ENCODE results near the gene PFKFB2. TPM values are rescaled to one million over a fixed set of nuclear protein-coding genes. Genes with fewer than 3 reads are reported as not detected.

PFKFB2 gene
- polyA plus RNA-seq, 4 donors: 20.0 to 38.5 (median 25.8) TPM

DNA sequence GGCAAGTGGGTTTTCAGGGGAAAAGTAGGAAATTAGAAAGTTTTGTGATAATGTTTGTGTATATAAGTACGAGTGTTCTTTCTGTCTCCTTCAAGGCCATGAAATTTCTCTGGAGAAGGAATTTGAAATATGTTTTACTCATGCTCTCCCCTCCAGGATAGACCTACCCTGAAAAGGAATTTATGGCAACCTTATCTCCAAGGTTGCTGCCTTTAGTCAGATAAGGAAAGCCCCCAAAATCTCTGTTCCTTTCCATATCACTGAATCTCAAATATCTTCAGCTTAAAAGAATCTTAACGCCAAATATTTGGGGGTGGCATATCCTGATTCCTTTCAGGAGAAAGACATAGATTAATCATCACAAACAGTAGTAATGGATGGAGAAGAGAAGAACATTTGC lies 35.1 kb downstream of the PFKFB2 start:
- WGBS, 3 donors: 59 to 84% (median 77%) methylated on average over 2 of the region's 2 CpGs
- H3K4me1 ChIP-seq (ENCODE audit: control insufficient read depth in 3 of 3, insufficient read depth in 2 of 3, low read depth in 1 of 3, low read length in 2 of 3): peaks cover 3 to 14% (median 4%) of the 10 kb centered on the region in 3 donors
- H3K36me3 ChIP-seq (ENCODE audit: control insufficient read depth in 3 of 3, insufficient read depth in 2 of 3, low read depth in 1 of 3, low read length in 3 of 3): no peaks in the 10 kb centered on the region
- H3K27ac ChIP-seq (ENCODE audit: low read depth in 1 of 3, low read length in 2 of 3): no peak overlapping the region
- peak in 1 of 2 donors; percentile 24 for DNase-seq
- H3K4me3 ChIP-seq (ENCODE audit: low read depth in 1 of 3, low read length in 3 of 3): no peak overlapping the region
- no peaks in the 10 kb centered on the region for H3K27me3 ChIP-seq (ENCODE audit: control insufficient read depth in 3 of 3, insufficient read depth in 3 of 3, low read length in 3 of 3)
- FAIRE-seq: no peak
- no peaks in the 10 kb centered on the region for H3K9me3 ChIP-seq (ENCODE audit: control insufficient read depth in 2 of 2, insufficient read depth in 1 of 2, low read depth in 1 of 2, low read length in 1 of 2)

- no peak for FAIRE-seq
- H3K9me3 ChIP-seq (ENCODE audit: control insufficient read depth in 2 of 2, insufficient read depth in 1 of 2, low read depth in 1 of 2, low read length in 1 of 2): no peaks in the 10 kb centered on the region
- no peaks in the 10 kb centered on the region for H3K27me3 ChIP-seq (ENCODE audit: control insufficient read depth in 3 of 3, insufficient read depth in 3 of 3, low read length in 3 of 3)
- no peak within 1 kb of the TSS for H3K4me3 ChIP-seq (ENCODE audit: low read depth in 1 of 3, low read length in 3 of 3)
- peak; percentile 62 to 97 for DNase-seq
- H3K36me3 ChIP-seq (ENCODE audit: control insufficient read depth in 3 of 3, insufficient read depth in 2 of 3, low read depth in 1 of 3, low read length in 3 of 3): no peaks in the 10 kb centered on the region
- peak within 1 kb of the TSS in 2 of 3 donors; percentile 7 to 90 for H3K27ac ChIP-seq (ENCODE audit: low read depth in 1 of 3, low read length in 2 of 3)
- peaks cover 3 to 14% (median 4%) of the 10 kb centered on the region in 3 donors for H3K4me1 ChIP-seq (ENCODE audit: control insufficient read depth in 3 of 3, insufficient read depth in 2 of 3, low read depth in 1 of 3, low read length in 2 of 3)
- 14 to 50% (median 30%) methylated on average over 9 of the region's 9 CpGs for WGBS, 3 donors
Observed at GRCh38 chr1:207088701-207089626, 35.9 kb downstream of the PFKFB2 start, which contains the start of gene C4BPB. Gene C4BPB, plus strand, starts transcription at chr1:207088860. Its CDS starts 672 bp downstream, at chr1:207089532.

- H3K9me3 ChIP-seq (ENCODE audit: control insufficient read depth in 2 of 2, insufficient read depth in 1 of 2, low read depth in 1 of 2, low read length in 1 of 2): no peaks in the 10 kb centered on the region
- no peak overlapping the region for H3K4me3 ChIP-seq (ENCODE audit: low read depth in 1 of 3, low read length in 3 of 3)
- H3K36me3 ChIP-seq (ENCODE audit: control insufficient read depth in 3 of 3, insufficient read depth in 2 of 3, low read depth in 1 of 3, low read length in 3 of 3): no peaks in the 10 kb centered on the region
- H3K27ac ChIP-seq (ENCODE audit: low read depth in 1 of 3, low read length in 2 of 3): peak overlapping the region in 1 of 3 donors; percentile 62
- FAIRE-seq (no peak), DNase-seq (no peak)
- H3K4me1 ChIP-seq (ENCODE audit: control insufficient read depth in 3 of 3, insufficient read depth in 2 of 3, low read depth in 1 of 3, low read length in 2 of 3): peaks cover 3 to 14% (median 4%) of the 10 kb centered on the region in 3 donors
- H3K27me3 ChIP-seq (ENCODE audit: control insufficient read depth in 3 of 3, insufficient read depth in 3 of 3, low read length in 3 of 3): no peaks in the 10 kb centered on the region
- WGBS, 3 donors: 82 to 87% (median 87%) methylated on average over 17 of the region's 17 CpGs
Observed at GRCh38 chr1:207089627-207090355, 36.7 kb downstream of the PFKFB2 start.

DNA sequence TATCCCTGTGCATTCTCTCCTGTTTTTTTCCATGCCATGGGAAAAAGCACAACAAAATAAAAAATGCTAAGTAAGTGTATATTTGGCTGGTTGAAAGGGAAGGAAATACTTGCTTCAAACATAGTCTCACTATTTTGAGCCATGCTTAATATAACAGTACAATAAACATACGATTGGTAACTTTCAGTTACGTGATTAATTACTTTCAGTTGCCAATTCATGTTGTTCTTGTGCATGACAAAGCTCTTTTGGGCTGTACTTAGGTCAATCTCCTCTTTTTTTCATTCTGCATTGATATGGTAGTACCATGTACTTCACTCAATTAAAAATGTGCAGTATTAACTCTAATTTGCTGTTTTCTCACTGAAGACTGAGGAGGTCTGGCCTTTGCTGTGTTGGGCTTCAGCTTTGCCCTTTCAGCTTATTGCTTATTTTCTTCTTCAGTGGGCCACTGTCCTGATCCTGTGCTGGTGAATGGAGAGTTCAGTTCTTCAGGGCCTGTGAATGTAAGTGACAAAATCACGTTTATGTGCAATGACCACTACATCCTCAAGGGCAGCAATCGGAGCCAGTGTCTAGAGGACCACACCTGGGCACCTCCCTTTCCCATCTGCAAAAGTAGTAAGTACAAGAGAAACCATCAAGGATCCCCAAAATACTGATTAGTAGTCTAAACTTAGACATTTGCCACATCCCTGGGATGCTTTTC lies 38.3 kb downstream of the PFKFB2 start:
- Histone ChIP-seq H3K36me3 (ENCODE audit: control insufficient read depth in 3 of 3, insufficient read depth in 2 of 3, low read depth in 1 of 3, low read length in 3 of 3) (no peaks in the 10 kb centered on the region), H3K4me1 (ENCODE audit: control insufficient read depth in 3 of 3, insufficient read depth in 2 of 3, low read depth in 1 of 3, low read length in 2 of 3) (peaks cover 2 to 14% (median 4%) of the 10 kb centered on the region in 3 donors), H3K9me3 (ENCODE audit: control insufficient read depth in 2 of 2, insufficient read depth in 1 of 2, low read depth in 1 of 2, low read length in 1 of 2) (no peaks in the 10 kb centered on the region), H3K27me3 (ENCODE audit: control insufficient read depth in 3 of 3, insufficient read depth in 3 of 3, low read length in 3 of 3) (peaks cover 0 to 2% (median 0%) of the 10 kb centered on the region in 3 donors), H3K4me3 (ENCODE audit: low read depth in 1 of 3, low read length in 3 of 3) (no peak overlapping the region), H3K27ac (ENCODE audit: low read depth in 1 of 3, low read length in 2 of 3) (no peak overlapping the region)
- no peak for FAIRE-seq
- no peak for DNase-seq
- 63 to 68% (median 67%) methylated on average over 4 of the region's 4 CpGs for WGBS, 3 donors

GRCh38 chr1:207093944-207094343 lies 40.9 kb downstream of the PFKFB2 start:
- DNase-seq (peak in 1 of 2 donors; percentile 24), FAIRE-seq (no peak)
- no peak overlapping the region for H3K27ac ChIP-seq (ENCODE audit: low read depth in 1 of 3, low read length in 2 of 3)
- peaks cover 0 to 3% (median 0%) of the 10 kb centered on the region in 3 donors for H3K27me3 ChIP-seq (ENCODE audit: control insufficient read depth in 3 of 3, insufficient read depth in 3 of 3, low read length in 3 of 3)
- H3K9me3 ChIP-seq (ENCODE audit: control insufficient read depth in 2 of 2, insufficient read depth in 1 of 2, low read depth in 1 of 2, low read length in 1 of 2): no peaks in the 10 kb centered on the region
- WGBS, 3 donors: 19 to 47% (median 20%) methylated on average over 2 of the region's 2 CpGs
- no peak overlapping the region for H3K4me3 ChIP-seq (ENCODE audit: low read depth in 1 of 3, low read length in 3 of 3)
- no peaks in the 10 kb centered on the region for H3K36me3 ChIP-seq (ENCODE audit: control insufficient read depth in 3 of 3, insufficient read depth in 2 of 3, low read depth in 1 of 3, low read length in 3 of 3)
- peaks cover 2 to 7% (median 4%) of the 10 kb centered on the region in 3 donors for H3K4me1 ChIP-seq (ENCODE audit: control insufficient read depth in 3 of 3, insufficient read depth in 2 of 3, low read depth in 1 of 3, low read length in 2 of 3)

DNA sequence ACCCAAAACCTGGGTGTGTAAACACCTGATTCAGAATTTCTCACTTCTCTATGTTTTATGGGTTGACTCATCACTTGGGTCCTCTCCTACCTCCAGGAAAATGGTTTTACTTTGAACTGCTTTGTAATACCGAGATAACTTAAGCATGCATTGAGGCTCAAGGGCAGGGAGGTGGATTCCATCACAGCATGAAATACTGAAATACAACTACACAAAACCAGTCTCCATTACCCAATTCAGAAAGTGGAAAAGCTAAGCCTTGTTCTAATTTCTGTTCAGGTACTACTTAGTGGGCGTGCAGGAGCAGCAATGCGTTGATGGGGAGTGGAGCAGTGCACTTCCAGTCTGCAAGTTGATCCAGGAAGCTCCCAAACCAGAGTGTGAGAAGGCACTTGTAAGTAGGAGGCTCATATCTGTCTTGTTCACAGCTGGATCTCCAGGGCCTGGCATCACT lies 44.8 kb downstream of the PFKFB2 start:
- DNase-seq (no peak), FAIRE-seq (no peak)
- H3K4me3 ChIP-seq (ENCODE audit: low read depth in 1 of 3, low read length in 3 of 3): no peak overlapping the region
- H3K9me3 ChIP-seq (ENCODE audit: control insufficient read depth in 2 of 2, insufficient read depth in 1 of 2, low read depth in 1 of 2, low read length in 1 of 2): no peaks in the 10 kb centered on the region
- no peaks in the 10 kb centered on the region for H3K36me3 ChIP-seq (ENCODE audit: control insufficient read depth in 3 of 3, insufficient read depth in 2 of 3, low read depth in 1 of 3, low read length in 3 of 3)
- WGBS, 3 donors: 70 to 88% (median 74%) methylated on average over 3 of the region's 3 CpGs
- peaks cover 0 to 3% (median 0%) of the 10 kb centered on the region in 3 donors for H3K27me3 ChIP-seq (ENCODE audit: control insufficient read depth in 3 of 3, insufficient read depth in 3 of 3, low read length in 3 of 3)
- no peak overlapping the region for H3K27ac ChIP-seq (ENCODE audit: low read depth in 1 of 3, low read length in 2 of 3)
- H3K4me1 ChIP-seq (ENCODE audit: control insufficient read depth in 3 of 3, insufficient read depth in 2 of 3, low read depth in 1 of 3, low read length in 2 of 3): no peaks in the 10 kb centered on the region

GRCh38 chr1:207101720-207102119 lies 48.6 kb downstream of the PFKFB2 start:
- WGBS, 3 donors: 79 to 100% (median 92%) methylated on average over 1 of the region's 1 CpG
- DNase-seq: no peak
- no peaks in the 10 kb centered on the region for H3K36me3 ChIP-seq (ENCODE audit: control insufficient read depth in 3 of 3, insufficient read depth in 2 of 3, low read depth in 1 of 3, low read length in 3 of 3)
- no peaks in the 10 kb centered on the region for H3K27me3 ChIP-seq (ENCODE audit: control insufficient read depth in 3 of 3, insufficient read depth in 3 of 3, low read length in 3 of 3)
- no peaks in the 10 kb centered on the region for H3K9me3 ChIP-seq (ENCODE audit: control insufficient read depth in 2 of 2, insufficient read depth in 1 of 2, low read depth in 1 of 2, low read length in 1 of 2)
- no peaks in the 10 kb centered on the region for H3K4me1 ChIP-seq (ENCODE audit: control insufficient read depth in 3 of 3, insufficient read depth in 2 of 3, low read depth in 1 of 3, low read length in 2 of 3)
- no peak overlapping the region for H3K4me3 ChIP-seq (ENCODE audit: low read depth in 1 of 3, low read length in 3 of 3)
- H3K27ac ChIP-seq (ENCODE audit: low read depth in 1 of 3, low read length in 2 of 3): no peak overlapping the region
- FAIRE-seq: no peak

DNA sequence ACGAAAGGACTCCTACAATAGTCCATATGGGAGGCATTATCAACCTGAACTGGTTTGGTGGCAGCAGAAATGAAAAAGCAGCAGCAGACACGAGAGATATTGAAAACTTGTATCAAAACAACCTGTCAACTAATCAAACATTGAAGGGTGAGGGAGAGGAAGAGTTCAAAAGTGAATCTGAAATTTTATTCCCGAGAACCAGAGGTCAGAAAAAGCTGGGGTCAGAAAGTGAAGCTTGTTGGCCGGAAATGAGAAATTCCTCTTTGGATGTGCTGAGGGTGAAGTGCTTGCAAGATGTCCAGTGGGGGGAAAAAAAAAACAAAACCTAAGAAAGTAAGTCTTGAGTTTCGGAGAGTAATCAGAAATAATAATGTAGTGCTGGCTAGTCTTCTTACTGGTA lies 49.1 kb downstream of the PFKFB2 start:
- FAIRE-seq: no peak
- Histone ChIP-seq H3K4me1 (ENCODE audit: control insufficient read depth in 3 of 3, insufficient read depth in 2 of 3, low read depth in 1 of 3, low read length in 2 of 3) (no peaks in the 10 kb centered on the region), H3K4me3 (ENCODE audit: low read depth in 1 of 3, low read length in 3 of 3) (no peak overlapping the region), H3K27me3 (ENCODE audit: control insufficient read depth in 3 of 3, insufficient read depth in 3 of 3, low read length in 3 of 3) (no peaks in the 10 kb centered on the region), H3K27ac (ENCODE audit: low read depth in 1 of 3, low read length in 2 of 3) (no peak overlapping the region), H3K9me3 (ENCODE audit: control insufficient read depth in 2 of 2, insufficient read depth in 1 of 2, low read depth in 1 of 2, low read length in 1 of 2) (no peaks in the 10 kb centered on the region), H3K36me3 (ENCODE audit: control insufficient read depth in 3 of 3, insufficient read depth in 2 of 3, low read depth in 1 of 3, low read length in 3 of 3) (no peaks in the 10 kb centered on the region)
- no peak for DNase-seq
- WGBS, 3 donors: 81 to 82% (median 82%) methylated on average over 5 of the region's 5 CpGs
